ENCODE results near the gene EDRF1.

GRCh38 chr10:125775491-125776106, 56.1 kb downstream of the EDRF1 start, which contains the start of gene MMP21:
- TF ChIP-seq CTCF (optimal IDR thresholded peaks at IDR 0.05 in 1 of 3, IDR thresholded peaks at IDR 0.05 in 1 of 3, conservative IDR thresholded peaks at IDR 0.05 in 1 of 3; ENCODE audit: extremely low read depth in 1 of 3, insufficient read depth in 2 of 3, low read length in 3 of 3) (no peak), EZH2 (IDR thresholded peaks at IDR 0.05; ENCODE audit: low read length) (no peak)

Data from keratinocyte (primary cell).